ENCODE measurements around the gene GPR65.

GPR65 gene

DNA sequence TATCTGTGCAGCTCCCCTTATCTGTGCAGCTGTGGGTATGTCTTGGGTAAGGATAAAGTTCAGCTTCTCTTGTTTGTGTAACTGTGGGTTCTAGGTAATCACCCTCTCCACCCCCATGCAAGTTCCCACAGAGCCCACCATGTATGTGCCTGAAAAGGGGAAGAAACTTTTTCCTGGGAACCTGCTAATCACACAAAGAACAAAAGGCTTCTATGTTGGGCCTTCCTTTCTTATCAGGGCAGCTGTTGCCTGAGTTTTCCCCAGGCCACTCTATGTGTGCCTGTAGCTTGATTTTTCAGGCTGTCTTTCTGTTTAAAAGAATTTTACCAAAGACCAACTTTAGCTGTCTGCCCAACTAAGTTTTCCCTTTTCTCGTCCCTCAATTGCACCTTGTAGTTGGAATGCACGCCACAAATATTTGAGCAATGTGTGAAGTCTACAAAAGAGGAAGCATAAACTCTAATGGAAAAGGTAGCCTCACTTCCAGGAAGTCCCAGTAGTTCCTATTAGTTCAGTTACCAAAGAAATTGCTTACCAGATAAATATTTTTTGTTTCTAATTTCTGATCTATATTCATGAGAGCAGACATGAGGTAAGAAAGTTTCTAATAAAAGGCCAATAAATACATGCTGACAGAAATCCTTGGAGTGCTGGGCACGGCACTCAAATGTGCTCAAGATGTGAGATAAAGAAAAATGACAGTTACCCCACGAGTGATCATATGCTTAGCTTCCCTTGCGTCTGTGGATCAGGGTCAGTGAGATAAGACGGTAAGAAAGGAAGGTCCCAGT lies 9.2 kb upstream of the GPR65 start:
- Histone ChIP-seq H3K4me3 (ENCODE audit: low read length, poor library complexity, severe bottlenecking) (peak overlapping the region; percentile 7), H3K27me3 (ENCODE audit: insufficient read depth, low read length, poor library complexity, severe bottlenecking) (no peaks in the 10 kb centered on the region), H3K4me1 (ENCODE audit: insufficient read depth, low read length, poor library complexity, severe bottlenecking) (peaks cover 47% of the 10 kb centered on the region), H3K79me2 (ENCODE audit: insufficient read depth, low read length) (peaks cover 25% of the 10 kb centered on the region), H3K9ac (ENCODE audit: low read depth, low read length, poor library complexity, severe bottlenecking) (peak overlapping the region; percentile 51), H3K4me2 (ENCODE audit: low read depth, low read length, poor library complexity, severe bottlenecking) (peak overlapping the region; percentile 54), H2AFZ (ENCODE audit: low read length) (peak overlapping the region; percentile 86), H3K9me2 (replicated peaks; ENCODE audit: low read depth, low read length) (no peaks in the 10 kb centered on the region), H3F3A (ENCODE audit: low read depth) (no peaks in the 10 kb centered on the region), H4K20me1 (ENCODE audit: insufficient read depth, low read length, poor library complexity, severe bottlenecking) (no peaks in the 10 kb centered on the region), H3K9me3 (ENCODE audit: insufficient read depth, low read depth, low read length) (no peaks in the 10 kb centered on the region), H3K36me3 (ENCODE audit: insufficient read depth, low read length) (no peaks in the 10 kb centered on the region)
- TF ChIP-seq, protein P1, sequence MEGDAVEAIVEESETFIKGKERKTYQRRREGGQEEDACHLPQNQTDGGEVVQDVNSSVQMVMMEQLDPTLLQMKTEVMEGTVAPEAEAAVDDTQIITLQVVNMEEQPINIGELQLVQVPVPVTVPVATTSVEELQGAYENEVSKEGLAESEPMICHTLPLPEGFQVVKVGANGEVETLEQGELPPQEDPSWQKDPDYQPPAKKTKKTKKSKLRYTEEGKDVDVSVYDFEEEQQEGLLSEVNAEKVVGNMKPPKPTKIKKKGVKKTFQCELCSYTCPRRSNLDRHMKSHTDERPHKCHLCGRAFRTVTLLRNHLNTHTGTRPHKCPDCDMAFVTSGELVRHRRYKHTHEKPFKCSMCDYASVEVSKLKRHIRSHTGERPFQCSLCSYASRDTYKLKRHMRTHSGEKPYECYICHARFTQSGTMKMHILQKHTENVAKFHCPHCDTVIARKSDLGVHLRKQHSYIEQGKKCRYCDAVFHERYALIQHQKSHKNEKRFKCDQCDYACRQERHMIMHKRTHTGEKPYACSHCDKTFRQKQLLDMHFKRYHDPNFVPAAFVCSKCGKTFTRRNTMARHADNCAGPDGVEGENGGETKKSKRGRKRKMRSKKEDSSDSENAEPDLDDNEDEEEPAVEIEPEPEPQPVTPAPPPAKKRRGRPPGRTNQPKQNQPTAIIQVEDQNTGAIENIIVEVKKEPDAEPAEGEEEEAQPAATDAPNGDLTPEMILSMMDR (conservative IDR thresholded peaks at IDR 0.05; ENCODE audit: low read length), result no peak
- no peak for TF ChIP-seq EZH2phosphoT487 (IDR thresholded peaks at IDR 0.05; ENCODE audit: borderline replicate concordance)

DNA sequence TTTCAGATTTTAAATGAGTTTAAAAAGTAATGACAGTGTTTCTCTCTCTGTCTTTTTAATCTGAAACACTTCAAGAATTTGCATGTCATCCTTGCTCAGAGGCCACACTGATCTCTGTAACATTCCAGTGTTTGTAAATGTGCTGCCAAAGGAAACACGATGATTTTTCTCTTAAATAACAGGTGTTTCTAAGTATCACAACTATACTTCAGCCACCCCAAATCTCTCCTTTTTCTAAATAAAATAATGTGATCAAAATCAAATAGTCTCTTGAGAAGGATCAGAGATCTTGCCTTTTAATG lies 8.7 kb upstream of the GPR65 start:
- H2AFZ ChIP-seq (ENCODE audit: low read length), result peak overlapping the region; percentile 86
- no peak for TF ChIP-seq EZH2phosphoT487 (IDR thresholded peaks at IDR 0.05; ENCODE audit: borderline replicate concordance)
- TF ChIP-seq, protein P1 (conservative IDR thresholded peaks at IDR 0.05; ENCODE audit: low read length), result no peak
- H3K9me2 ChIP-seq (replicated peaks; ENCODE audit: low read depth, low read length), result no peaks in the 10 kb centered on the region
- H3F3A ChIP-seq (ENCODE audit: low read depth), result no peaks in the 10 kb centered on the region
- H3K4me1 ChIP-seq (ENCODE audit: insufficient read depth, low read length, poor library complexity, severe bottlenecking), result peaks cover 50% of the 10 kb centered on the region
- H4K20me1 ChIP-seq (ENCODE audit: insufficient read depth, low read length, poor library complexity, severe bottlenecking), result no peaks in the 10 kb centered on the region
- no peaks in the 10 kb centered on the region for H3K9me3 ChIP-seq (ENCODE audit: insufficient read depth, low read depth, low read length)
- H3K79me2 ChIP-seq (ENCODE audit: insufficient read depth, low read length), result peaks cover 21% of the 10 kb centered on the region
- H3K4me3 ChIP-seq (ENCODE audit: low read length, poor library complexity, severe bottlenecking), result peak overlapping the region; percentile 7
- H3K4me2 ChIP-seq (ENCODE audit: low read depth, low read length, poor library complexity, severe bottlenecking), result peak overlapping the region; percentile 54
- H3K36me3 ChIP-seq (ENCODE audit: insufficient read depth, low read length), result no peaks in the 10 kb centered on the region
- no peaks in the 10 kb centered on the region for H3K27me3 ChIP-seq (ENCODE audit: insufficient read depth, low read length, poor library complexity, severe bottlenecking)
- peak overlapping the region; percentile 51 for H3K9ac ChIP-seq (ENCODE audit: low read depth, low read length, poor library complexity, severe bottlenecking)

DNA sequence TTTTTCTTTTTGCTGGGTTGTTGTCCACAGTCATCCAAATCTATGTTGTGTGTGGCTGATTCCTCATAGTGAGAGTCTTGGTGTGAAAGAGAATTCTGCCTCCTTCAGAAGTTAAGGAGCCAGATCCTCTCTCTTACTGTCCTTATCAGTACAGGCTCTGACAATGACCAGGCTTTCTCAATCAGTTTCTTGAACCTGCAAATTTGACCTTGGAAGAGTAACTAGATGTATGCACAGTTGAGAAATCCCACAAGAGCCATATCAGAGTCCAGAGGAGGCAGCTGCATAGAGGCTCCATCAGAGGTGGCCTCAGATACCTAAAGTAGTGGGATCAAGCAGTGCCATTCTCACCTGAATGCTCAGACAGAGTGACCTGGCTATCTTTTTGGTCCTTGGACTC lies 6.5 kb upstream of the GPR65 start:
- Histone ChIP-seq H3K9ac (ENCODE audit: low read depth, low read length, poor library complexity, severe bottlenecking) (no peak overlapping the region), H3K4me2 (ENCODE audit: low read depth, low read length, poor library complexity, severe bottlenecking) (no peak overlapping the region), H3K4me1 (ENCODE audit: insufficient read depth, low read length, poor library complexity, severe bottlenecking) (peaks cover 63% of the 10 kb centered on the region), H3K9me2 (replicated peaks; ENCODE audit: low read depth, low read length) (no peaks in the 10 kb centered on the region), H2AFZ (ENCODE audit: low read length) (no peak overlapping the region), H3K27me3 (ENCODE audit: insufficient read depth, low read length, poor library complexity, severe bottlenecking) (no peaks in the 10 kb centered on the region), H4K20me1 (ENCODE audit: insufficient read depth, low read length, poor library complexity, severe bottlenecking) (no peaks in the 10 kb centered on the region), H3F3A (ENCODE audit: low read depth) (no peaks in the 10 kb centered on the region), H3K4me3 (ENCODE audit: low read length, poor library complexity, severe bottlenecking) (no peak overlapping the region), H3K9me3 (ENCODE audit: insufficient read depth, low read depth, low read length) (no peaks in the 10 kb centered on the region), H3K79me2 (ENCODE audit: insufficient read depth, low read length) (peaks cover 6% of the 10 kb centered on the region; the same call in 1 of the 2 replicates), H3K36me3 (ENCODE audit: insufficient read depth, low read length) (no peaks in the 10 kb centered on the region)
- TF ChIP-seq, protein P1 (conservative IDR thresholded peaks at IDR 0.05; ENCODE audit: low read length), result no peak
- no peak for TF ChIP-seq EZH2phosphoT487 (IDR thresholded peaks at IDR 0.05; ENCODE audit: borderline replicate concordance)
